ENCODE measurements around the gene PROM1. TPM values are rescaled to one million over a fixed set of nuclear protein-coding genes. Genes with fewer than 3 reads are reported as not detected.

The PROM1 gene
- total and polyA plus RNA-seq, 2 experiments from 2014 or later, result 36.6 to 66.6 TPM

DNA sequence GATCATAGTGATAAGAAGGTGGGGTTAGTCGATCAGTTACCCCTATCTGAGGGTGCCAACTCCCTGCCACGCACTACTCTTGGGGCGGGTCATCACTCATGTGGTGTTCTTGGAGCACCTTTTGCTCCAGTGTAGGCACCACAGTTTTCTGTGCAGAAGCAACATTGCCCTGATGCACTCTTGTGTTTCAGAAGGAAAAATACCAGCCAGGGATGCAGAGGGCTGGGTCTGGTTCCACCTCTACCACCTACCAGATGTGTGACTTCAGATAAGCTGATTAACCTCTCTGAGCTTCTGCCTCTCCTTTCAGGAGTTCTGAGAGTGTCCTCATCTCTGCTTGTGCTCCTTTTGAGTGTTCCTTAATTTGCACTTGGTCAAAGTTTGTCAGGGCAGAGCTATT is 29.9 kb upstream of the PROM1 start:
- no peak overlapping the region for H3K27ac Mint-ChIP-seq
- no peak overlapping the region for H3K4me2 ChIP-seq
- ATAC-seq, result no peak

More for the DNA sequence above, 29.9 kb upstream of the PROM1 start:
- Mint-ChIP-seq H3K9me3 (no peaks in the 10 kb centered on the region), H3K36me3 (ENCODE audit: low read depth) (no peaks in the 10 kb centered on the region), H3K27me3 (ENCODE audit: insufficient read depth, low read depth, poor library complexity) (peaks cover 2% of the 10 kb centered on the region), H3K4me3 (no peak overlapping the region), H3K4me1 (no peaks in the 10 kb centered on the region; the same call in 2 of the 3 replicates)
- no peaks in the 10 kb centered on the region for H3K79me2 ChIP-seq (replicated peaks; ENCODE audit: insufficient read depth)
- H3K27me3 ChIP-seq (ENCODE audit: insufficient read depth), result no peaks in the 10 kb centered on the region
- no peak overlapping the region for H2AFZ ChIP-seq
- H4K20me1 ChIP-seq (replicated peaks; ENCODE audit: insufficient read depth), result no peaks in the 10 kb centered on the region
- no peak overlapping the region for H3K27ac ChIP-seq (ENCODE audit: low read depth)
- H3K9me2 ChIP-seq (ENCODE audit: insufficient read depth), result no peaks in the 10 kb centered on the region
- TF ChIP-seq NANOG (IDR thresholded peaks at IDR 0.05; ENCODE audit: borderline replicate concordance) (no peak), ZNF331 (CRISPR knock-in tag; IDR thresholded peaks at IDR 0.05; ENCODE audit: low read depth) (no peak), JUNB (IDR thresholded peaks at IDR 0.05; ENCODE audit: unreplicated experiment) (no peak), CREB1 (CRISPR knock-in tag; IDR thresholded peaks at IDR 0.05; ENCODE audit: low read depth) (no peak), EZH2 (IDR thresholded peaks at IDR 0.05; ENCODE audit: low read depth, unreplicated experiment) (no peak), REST (IDR thresholded peaks at IDR 0.05; ENCODE audit: unreplicated experiment) (no peak)
- TF ChIP-seq, protein P1, sequence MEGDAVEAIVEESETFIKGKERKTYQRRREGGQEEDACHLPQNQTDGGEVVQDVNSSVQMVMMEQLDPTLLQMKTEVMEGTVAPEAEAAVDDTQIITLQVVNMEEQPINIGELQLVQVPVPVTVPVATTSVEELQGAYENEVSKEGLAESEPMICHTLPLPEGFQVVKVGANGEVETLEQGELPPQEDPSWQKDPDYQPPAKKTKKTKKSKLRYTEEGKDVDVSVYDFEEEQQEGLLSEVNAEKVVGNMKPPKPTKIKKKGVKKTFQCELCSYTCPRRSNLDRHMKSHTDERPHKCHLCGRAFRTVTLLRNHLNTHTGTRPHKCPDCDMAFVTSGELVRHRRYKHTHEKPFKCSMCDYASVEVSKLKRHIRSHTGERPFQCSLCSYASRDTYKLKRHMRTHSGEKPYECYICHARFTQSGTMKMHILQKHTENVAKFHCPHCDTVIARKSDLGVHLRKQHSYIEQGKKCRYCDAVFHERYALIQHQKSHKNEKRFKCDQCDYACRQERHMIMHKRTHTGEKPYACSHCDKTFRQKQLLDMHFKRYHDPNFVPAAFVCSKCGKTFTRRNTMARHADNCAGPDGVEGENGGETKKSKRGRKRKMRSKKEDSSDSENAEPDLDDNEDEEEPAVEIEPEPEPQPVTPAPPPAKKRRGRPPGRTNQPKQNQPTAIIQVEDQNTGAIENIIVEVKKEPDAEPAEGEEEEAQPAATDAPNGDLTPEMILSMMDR (conservative IDR thresholded peaks at IDR 0.05; ENCODE audit: low read depth in 2 of 2), result no peak
- TF ChIP-seq, protein P2, sequence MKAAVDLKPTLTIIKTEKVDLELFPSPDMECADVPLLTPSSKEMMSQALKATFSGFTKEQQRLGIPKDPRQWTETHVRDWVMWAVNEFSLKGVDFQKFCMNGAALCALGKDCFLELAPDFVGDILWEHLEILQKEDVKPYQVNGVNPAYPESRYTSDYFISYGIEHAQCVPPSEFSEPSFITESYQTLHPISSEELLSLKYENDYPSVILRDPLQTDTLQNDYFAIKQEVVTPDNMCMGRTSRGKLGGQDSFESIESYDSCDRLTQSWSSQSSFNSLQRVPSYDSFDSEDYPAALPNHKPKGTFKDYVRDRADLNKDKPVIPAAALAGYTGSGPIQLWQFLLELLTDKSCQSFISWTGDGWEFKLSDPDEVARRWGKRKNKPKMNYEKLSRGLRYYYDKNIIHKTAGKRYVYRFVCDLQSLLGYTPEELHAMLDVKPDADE (IDR thresholded peaks at IDR 0.05), result no peak
- H3K4me1 ChIP-seq (ENCODE audit: insufficient read depth), result no peaks in the 10 kb centered on the region
- H3F3A ChIP-seq (replicated peaks; ENCODE audit: low read depth), result no peaks in the 10 kb centered on the region
- DNase-seq (ENCODE audit: low spot score), result no peak
- no peaks in the 10 kb centered on the region for H3K36me3 ChIP-seq (ENCODE audit: insufficient read depth)
- H3K4me3 ChIP-seq, result no peak overlapping the region
